Measurements from ENCODE around the gene PGS1. TPM values are rescaled to one million over a fixed set of nuclear protein-coding genes. Genes with fewer than 3 reads are reported as not detected.
A peak's percentile ranks its signal among the peaks of the same experiment; 100 is the strongest.

The PGS1 gene
- total RNA-seq, 5 donors from 2014 or later (not counting 1 experiment from before 2014, with no cell fraction given) = 60.5 to 87.2 (median 78.9) TPM

DNA sequence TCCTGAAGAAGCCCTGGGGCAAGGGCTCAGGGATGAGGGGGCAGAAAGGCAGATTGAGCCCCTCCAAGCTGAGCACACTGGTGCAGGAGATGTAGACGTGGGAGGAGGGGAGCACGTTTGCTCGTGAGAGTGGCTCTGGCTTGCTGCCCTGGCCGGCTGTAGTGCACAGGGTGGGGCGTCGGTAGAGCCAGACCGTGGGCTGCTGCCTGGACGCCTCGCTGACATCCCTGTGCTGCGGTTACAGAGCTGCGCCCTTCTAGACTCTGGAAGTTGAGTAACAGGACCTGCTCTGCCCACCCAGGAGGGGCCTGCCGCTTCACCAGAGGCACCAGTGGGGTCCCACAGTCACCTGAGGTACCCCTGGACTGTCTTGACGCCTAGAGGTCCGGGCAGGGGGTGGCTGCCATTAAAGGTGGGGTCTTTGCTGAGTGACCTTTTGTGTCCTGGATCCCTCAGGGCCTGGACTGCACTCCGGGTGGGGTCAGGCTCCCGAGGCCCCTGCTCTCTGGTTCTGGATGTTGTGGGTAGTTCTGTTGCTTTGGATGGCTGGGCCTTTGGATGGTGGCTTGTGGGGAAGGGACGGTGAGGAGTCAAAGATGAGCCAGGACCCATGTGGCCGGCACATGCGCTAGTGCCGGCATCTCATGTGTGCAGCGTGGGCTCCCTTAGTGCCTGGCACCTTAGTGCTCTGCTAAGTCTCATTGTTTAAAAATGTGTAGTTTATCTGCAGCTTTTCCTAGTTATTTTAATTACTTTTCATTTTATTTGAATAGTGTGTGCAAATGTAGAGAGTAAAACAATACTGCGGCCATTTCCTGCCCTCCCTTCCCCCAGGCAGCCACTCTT lies 41.7 kb downstream of the PGS1 start:
- no peak overlapping the region for H3K27ac Mint-ChIP-seq
- H3K27ac ChIP-seq (ENCODE audit: low read length) = no peak overlapping the region
- H3K4me1 ChIP-seq (ENCODE audit: control insufficient read depth in 1 of 2, extremely low read depth in 1 of 2, insufficient read depth in 2 of 2, low read length in 2 of 2) = peaks cover 3 to 26% of the 10 kb centered on the region in 2 experiments
- no peaks in the 10 kb centered on the region for H3K27me3 Mint-ChIP-seq
- H3K4me3 Mint-ChIP-seq = no peak overlapping the region
- no peak overlapping the region for H3K4me3 ChIP-seq (ENCODE audit: control insufficient read depth in 1 of 2, extremely low read depth in 1 of 2, low read length in 1 of 2)
- no peaks in the 10 kb centered on the region for H3K9me3 Mint-ChIP-seq
- H3K36me3 Mint-ChIP-seq = peaks cover 35% of the 10 kb centered on the region
- CTCF ChIA-PET = interaction anchor here (0.6 to 0.9 kb wide), 3 partner anchors 21 to 131 kb away, joined by 3 read pairs; no protein-coding TSS in a partner anchor
- POLR2A ChIA-PET = no interaction called here
- H3K9me3 ChIP-seq = no peaks in the 10 kb centered on the region
- peaks cover 21 to 36% (median 31%) of the 10 kb centered on the region in 3 donors for H3K4me1 Mint-ChIP-seq
- ATAC-seq (replicated peaks in 1 of 4) = no peak
- H3K36me3 ChIP-seq (ENCODE audit: control insufficient read depth in 2 of 2, extremely low read depth in 1 of 2, insufficient read depth in 1 of 2, low read length in 1 of 2) = peaks cover 30 to 76% of the 10 kb centered on the region in 2 donors
- no peaks in the 10 kb centered on the region for H3K27me3 ChIP-seq (replicated peaks in 1 of 2; ENCODE audit: control insufficient read depth in 2 of 2, extremely low read depth in 1 of 2, insufficient read depth in 2 of 2, low read length in 1 of 2)
- no peak for DNase-seq
- WGBS (ENCODE audit: insufficient coverage) = 97% methylated on average over 14 of the region's 22 CpGs

DNA sequence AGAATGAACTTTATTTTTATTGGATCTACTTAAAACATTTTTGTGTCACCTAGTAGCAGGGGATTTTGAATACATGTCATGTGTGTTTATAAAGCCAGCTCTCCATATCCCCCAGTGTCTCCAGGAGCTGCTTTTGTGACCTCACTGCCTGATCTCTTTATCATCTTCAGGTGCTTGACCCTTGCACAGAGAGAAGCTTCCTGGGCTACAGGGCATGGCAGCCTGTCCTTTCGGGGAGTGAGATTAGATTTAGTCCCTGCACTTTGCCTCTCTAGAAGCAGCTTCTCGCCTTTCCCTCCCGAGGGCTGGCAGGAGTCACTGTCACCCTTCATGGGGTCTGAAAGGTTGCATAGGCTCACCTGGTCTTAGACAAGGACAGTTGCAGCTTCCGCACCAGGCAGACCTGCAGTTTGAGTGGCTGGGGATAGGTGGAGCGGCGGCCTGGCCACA lies 42.7 kb downstream of the PGS1 start:
- H3K4me3 Mint-ChIP-seq = no peak overlapping the region
- peak overlapping the region in 1 of 2 donors; percentile 28 for H3K27ac Mint-ChIP-seq
- 93% methylated on average over 4 of the region's 6 CpGs for WGBS (ENCODE audit: insufficient coverage)
- H3K27ac ChIP-seq (ENCODE audit: low read length) = no peak overlapping the region
- ChIA-PET CTCF (interaction anchor here (1.4 to 1.7 kb wide), 4 partner anchors 61 to 336 kb away, joined by 5 to 7 read pairs (median 6); no protein-coding TSS in a partner anchor), POLR2A (no interaction called here)
- no peaks in the 10 kb centered on the region for H3K27me3 Mint-ChIP-seq
- H3K9me3 ChIP-seq = no peaks in the 10 kb centered on the region
- H3K36me3 ChIP-seq (ENCODE audit: control insufficient read depth in 2 of 2, extremely low read depth in 1 of 2, insufficient read depth in 1 of 2, low read length in 1 of 2) = peaks cover 30 to 77% of the 10 kb centered on the region in 2 donors
- H3K9me3 Mint-ChIP-seq = no peaks in the 10 kb centered on the region
- peaks cover 0 to 16% of the 10 kb centered on the region in 2 experiments for H3K4me1 ChIP-seq (ENCODE audit: control insufficient read depth in 1 of 2, extremely low read depth in 1 of 2, insufficient read depth in 2 of 2, low read length in 2 of 2)
- ATAC-seq (replicated peaks in 1 of 4) (no peak), DNase-seq (no peak)
- H3K4me1 Mint-ChIP-seq = peaks cover 18 to 27% (median 22%) of the 10 kb centered on the region in 3 donors
- H3K27me3 ChIP-seq (replicated peaks in 1 of 2; ENCODE audit: control insufficient read depth in 2 of 2, extremely low read depth in 1 of 2, insufficient read depth in 2 of 2, low read length in 1 of 2) = no peaks in the 10 kb centered on the region
- no peak overlapping the region for H3K4me3 ChIP-seq (ENCODE audit: control insufficient read depth in 1 of 2, extremely low read depth in 1 of 2, low read length in 1 of 2)
- H3K36me3 Mint-ChIP-seq = peaks cover 38% of the 10 kb centered on the region

DNA sequence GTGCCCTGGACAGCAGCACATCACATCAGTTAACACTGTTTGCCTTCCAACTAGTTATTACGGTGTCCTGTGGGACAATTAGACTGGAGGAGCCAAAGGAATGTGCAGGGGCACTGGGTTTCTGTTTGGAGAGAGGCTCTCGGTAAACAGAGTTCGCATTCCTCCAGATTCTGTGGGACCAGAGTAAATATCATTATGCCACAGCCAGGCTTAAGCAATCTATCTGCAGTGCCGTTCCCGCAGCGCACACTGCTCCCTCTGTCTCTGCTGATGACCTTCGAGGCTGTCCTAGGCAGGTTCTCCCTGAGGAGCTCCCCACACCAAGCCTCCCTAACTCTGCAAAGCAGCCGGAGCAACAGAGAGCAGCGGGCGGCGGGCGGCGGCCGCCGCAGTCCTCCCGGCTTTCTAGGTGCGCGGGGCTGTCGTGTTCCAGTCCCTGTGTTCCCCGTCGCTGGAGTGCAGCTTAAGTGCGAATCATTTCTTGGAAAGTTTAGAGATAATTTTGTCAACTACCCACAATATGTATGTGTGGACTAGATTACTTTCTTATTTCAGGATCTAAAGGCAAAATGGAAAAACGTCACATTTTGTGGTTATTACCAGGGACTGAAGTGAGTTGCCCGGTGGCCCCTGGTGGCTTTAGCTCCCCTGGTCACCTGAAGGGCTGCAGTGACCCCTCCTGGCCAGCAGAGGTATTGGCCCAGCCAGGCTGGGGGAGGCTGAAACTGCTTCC lies 43.3 kb downstream of the PGS1 start:
- Histone ChIP-seq H3K4me1 (ENCODE audit: control insufficient read depth in 1 of 2, extremely low read depth in 1 of 2, insufficient read depth in 2 of 2, low read length in 2 of 2) (peaks cover 0 to 13% of the 10 kb centered on the region in 2 experiments), H3K27me3 (replicated peaks in 1 of 2; ENCODE audit: control insufficient read depth in 2 of 2, extremely low read depth in 1 of 2, insufficient read depth in 2 of 2, low read length in 1 of 2) (no peaks in the 10 kb centered on the region), H3K27ac (ENCODE audit: low read length) (no peak overlapping the region), H3K4me3 (ENCODE audit: control insufficient read depth in 1 of 2, extremely low read depth in 1 of 2, low read length in 1 of 2) (no peak overlapping the region), H3K36me3 (ENCODE audit: control insufficient read depth in 2 of 2, extremely low read depth in 1 of 2, insufficient read depth in 1 of 2, low read length in 1 of 2) (peaks cover 30 to 77% of the 10 kb centered on the region in 2 donors), H3K9me3 (no peaks in the 10 kb centered on the region)
- CTCF ChIA-PET = interaction anchor here (0.5 to 1.7 kb wide), 11 partner anchors 47 to 430 kb away, joined by 3 to 7 read pairs (median 4); partner anchors contain the start of gene TK1 (in 1 of the 2)
- H3K27me3 Mint-ChIP-seq = no peaks in the 10 kb centered on the region
- peak; percentile 31 to 81 (median 65) for DNase-seq
- H3K27ac Mint-ChIP-seq = peak overlapping the region in 1 of 2 donors; percentile 27
- H3K4me3 Mint-ChIP-seq = no peak overlapping the region
- POLR2A ChIA-PET = interaction anchor here in 1 of 2 donors (0.5 kb wide), 1 partner anchor 71 kb away, joined by 3 read pairs; no protein-coding TSS in a partner anchor
- ATAC-seq (replicated peaks in 1 of 4) = peak; percentile 73 to 87 (median 86)
- no peaks in the 10 kb centered on the region for H3K9me3 Mint-ChIP-seq
- peaks cover 16 to 21% (median 17%) of the 10 kb centered on the region in 3 donors for H3K4me1 Mint-ChIP-seq
- WGBS (ENCODE audit: insufficient coverage) = 67% methylated on average over 3 of the region's 24 CpGs
- peaks cover 36% of the 10 kb centered on the region for H3K36me3 Mint-ChIP-seq

DNA sequence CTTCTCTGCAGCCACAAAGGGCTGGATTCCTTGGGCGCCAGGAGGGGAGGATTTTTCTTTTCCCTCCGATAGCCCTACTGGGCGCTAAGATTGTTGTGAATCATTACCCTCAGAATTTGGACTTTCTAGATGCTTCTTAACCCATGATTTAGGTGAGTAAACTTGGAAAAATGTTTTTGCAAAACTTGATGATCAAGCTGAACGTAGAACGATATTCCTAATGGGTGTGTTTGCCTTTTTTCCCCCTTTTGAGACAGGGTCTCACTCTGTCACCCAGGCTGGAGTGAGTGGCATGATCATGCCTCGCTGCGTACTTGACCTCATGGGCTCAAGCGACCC lies 43.8 kb downstream of the PGS1 start:
- ChIA-PET POLR2A (interaction anchor here in 1 of 2 donors (0.7 kb wide), 1 partner anchor 143 kb away, joined by 3 read pairs; no protein-coding TSS in a partner anchor), CTCF (interaction anchor here (0.6 to 1.7 kb wide), 12 partner anchors 47 to 429 kb away, joined by 3 to 7 read pairs (median 4); partner anchors contain the start of gene TK1 (in 1 of the 2))
- Mint-ChIP-seq H3K4me1 (peaks cover 11 to 16% (median 12%) of the 10 kb centered on the region in 3 donors), H3K9me3 (no peaks in the 10 kb centered on the region), H3K36me3 (peaks cover 33% of the 10 kb centered on the region), H3K4me3 (no peak overlapping the region), H3K27ac (peak overlapping the region in 1 of 2 donors; percentile 27), H3K27me3 (no peaks in the 10 kb centered on the region)
- H3K27me3 ChIP-seq (replicated peaks in 1 of 2; ENCODE audit: control insufficient read depth in 2 of 2, extremely low read depth in 1 of 2, insufficient read depth in 2 of 2, low read length in 1 of 2) = no peaks in the 10 kb centered on the region
- H3K9me3 ChIP-seq = no peaks in the 10 kb centered on the region
- DNase-seq (no peak), ATAC-seq (replicated peaks in 1 of 4) (no peak)
- H3K4me1 ChIP-seq (ENCODE audit: control insufficient read depth in 1 of 2, extremely low read depth in 1 of 2, insufficient read depth in 2 of 2, low read length in 2 of 2) = peaks cover 0 to 10% of the 10 kb centered on the region in 2 experiments
- H3K27ac ChIP-seq (ENCODE audit: low read length) = no peak overlapping the region
- WGBS (ENCODE audit: insufficient coverage) = 92% methylated on average over 2 of the region's 8 CpGs
- no peak overlapping the region for H3K4me3 ChIP-seq (ENCODE audit: control insufficient read depth in 1 of 2, extremely low read depth in 1 of 2, low read length in 1 of 2)
- peaks cover 32 to 77% of the 10 kb centered on the region in 2 donors for H3K36me3 ChIP-seq (ENCODE audit: control insufficient read depth in 2 of 2, extremely low read depth in 1 of 2, insufficient read depth in 1 of 2, low read length in 1 of 2)

DNA sequence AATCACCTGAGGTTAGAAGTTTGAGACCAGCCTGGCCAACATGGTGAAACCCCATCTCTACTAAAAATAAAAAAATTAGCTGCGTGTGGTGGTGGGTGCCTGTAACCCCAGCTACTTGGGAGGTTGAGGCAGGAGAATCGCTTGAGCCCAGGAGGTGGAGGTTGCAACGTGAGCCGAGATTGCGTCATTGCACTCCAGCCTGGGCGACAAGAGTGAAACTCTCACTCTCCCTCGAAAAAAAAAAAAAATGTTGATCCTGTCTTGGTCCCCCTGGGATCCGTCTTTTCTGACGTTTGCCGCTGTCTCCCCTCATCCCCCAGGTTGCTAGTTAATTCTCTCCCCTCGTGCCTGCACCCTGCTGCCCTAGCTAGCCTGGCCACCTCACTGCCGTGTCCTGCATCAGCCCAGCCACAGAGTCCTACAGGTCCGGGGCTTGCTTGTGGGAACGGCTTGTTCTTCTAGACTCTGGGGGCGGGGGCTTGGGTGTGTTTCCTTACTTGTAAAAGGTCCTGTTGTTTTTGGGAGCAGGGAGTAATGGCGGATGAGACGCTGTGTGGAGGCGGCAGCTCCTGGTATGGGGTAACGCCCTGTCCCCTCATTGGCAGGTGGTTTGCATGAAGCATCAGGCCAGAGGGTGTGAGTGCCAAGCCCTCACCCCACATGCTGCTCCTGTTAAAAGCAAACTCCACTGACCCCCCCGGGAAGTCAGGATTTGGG lies 44.6 kb downstream of the PGS1 start:
- no peaks in the 10 kb centered on the region for H3K27me3 ChIP-seq (replicated peaks in 1 of 2; ENCODE audit: control insufficient read depth in 2 of 2, extremely low read depth in 1 of 2, insufficient read depth in 2 of 2, low read length in 1 of 2)
- Mint-ChIP-seq H3K4me1 (peaks cover 6 to 11% (median 7%) of the 10 kb centered on the region in 3 donors), H3K27me3 (no peaks in the 10 kb centered on the region), H3K4me3 (no peak overlapping the region), H3K27ac (no peak overlapping the region), H3K36me3 (peaks cover 31% of the 10 kb centered on the region), H3K9me3 (no peaks in the 10 kb centered on the region)
- H3K36me3 ChIP-seq (ENCODE audit: control insufficient read depth in 2 of 2, extremely low read depth in 1 of 2, insufficient read depth in 1 of 2, low read length in 1 of 2) = peaks cover 31 to 80% of the 10 kb centered on the region in 2 donors
- CTCF ChIA-PET = interaction anchor here (0.6 to 1.6 kb wide), 8 partner anchors 59 to 274 kb away, joined by 3 to 7 read pairs (median 4); partner anchors contain the start of gene TK1 (in 1 of the 2)
- H3K9me3 ChIP-seq = no peaks in the 10 kb centered on the region
- POLR2A ChIA-PET = interaction anchor here in 1 of 2 donors (0.7 kb wide), 1 partner anchor 144 kb away, joined by 3 read pairs; no protein-coding TSS in a partner anchor
- WGBS (ENCODE audit: insufficient coverage) = 93% methylated on average over 13 of the region's 20 CpGs
- DNase-seq (no peak), ATAC-seq (replicated peaks in 1 of 4) (no peak)
- no peak overlapping the region for H3K27ac ChIP-seq (ENCODE audit: low read length)
- H3K4me1 ChIP-seq (ENCODE audit: control insufficient read depth in 1 of 2, extremely low read depth in 1 of 2, insufficient read depth in 2 of 2, low read length in 2 of 2) = peaks cover 0 to 6% of the 10 kb centered on the region in 2 experiments
- no peak overlapping the region for H3K4me3 ChIP-seq (ENCODE audit: control insufficient read depth in 1 of 2, extremely low read depth in 1 of 2, low read length in 1 of 2)

Data from T-cell (primary cell).